MM.1S (cell line): Measurements from ENCODE around the gene EGFLAM.

Source experiments
- DNase-seq: peaks from one replicate; pipeline ENCODE4 v3.0.0-alpha.2; 2015
- H2AFZ ChIP-seq: fragments of 300-600 bp; sonication (generic); 2 replicates; pipeline ENCODE4 v1.6.0; 2016; ENCODE audit warnings: antibody characterized with exemption, low read length
- H3F3A ChIP-seq: fragments of 300-600 bp; sonication (generic); 2 replicates; pipeline ENCODE4 v1.6.1; 2016; ENCODE audit warnings: mild to moderate bottlenecking, antibody characterized with exemption, low read length, moderate library complexity, mixed read lengths; ENCODE audit not compliant: insufficient read depth
- H3K27ac ChIP-seq: fragments of 300-600 bp; sonication (generic); 2 replicates; pipeline ENCODE4 v1.5.1; 2016; ENCODE audit warnings: mild to moderate bottlenecking, low read length
- H3K27me3 ChIP-seq: fragments of 300-600 bp; sonication (generic); replicated peaks from 2 replicates; pipeline ENCODE4 v1.6.0; 2016; ENCODE audit warnings: low read length; ENCODE audit not compliant: insufficient read depth
- H3K36me3 ChIP-seq: fragments of 300-600 bp; sonication (generic); replicated peaks from 2 replicates; pipeline ENCODE4 v1.6.1; 2016; ENCODE audit warnings: mild to moderate bottlenecking, low read length, mixed read lengths; ENCODE audit not compliant: insufficient read depth
- H3K4me1 ChIP-seq: fragments of 300-600 bp; sonication (generic); 2 replicates; pipeline ENCODE4 v1.6.1; 2016; ENCODE audit warnings: low read length, mixed read lengths
- H3K4me2 ChIP-seq: fragments of 300-600 bp; sonication (generic); 2 replicates; pipeline ENCODE4 v1.6.0; 2016; ENCODE audit warnings: low read depth, low read length
- H3K4me3 ChIP-seq: fragments of 300-600 bp; sonication (generic); 2 replicates; pipeline ENCODE4 v1.5.1; 2016; ENCODE audit warnings: low read length, mixed read lengths
- H3K79me2 ChIP-seq: fragments of 300-600 bp; sonication (generic); 2 replicates; pipeline ENCODE4 v1.6.1; 2016; ENCODE audit warnings: mixed run types, low read length, mixed read lengths
- H3K9ac ChIP-seq: fragments of 300-600 bp; sonication (generic); 2 replicates; pipeline ENCODE4 v1.6.1; 2016; ENCODE audit warnings: low read length, mixed read lengths
- H3K9me2 ChIP-seq: fragments of 300-600 bp; sonication (generic); replicated peaks from 2 replicates; pipeline ENCODE4 v1.6.1; 2016; ENCODE audit warnings: mild to moderate bottlenecking, low read length, mixed read lengths; ENCODE audit not compliant: insufficient read depth
- H3K9me3 ChIP-seq: fragments of 300-600 bp; sonication (generic); replicated peaks from 2 replicates; pipeline ENCODE4 v1.6.1; 2016; ENCODE audit warnings: mild to moderate bottlenecking, low read length, mixed read lengths; ENCODE audit not compliant: insufficient read depth
- H4K20me1 ChIP-seq: fragments of 300-600 bp; sonication (generic); 2 replicates; pipeline ENCODE4 v1.6.1; 2016; ENCODE audit warnings: mild to moderate bottlenecking, low read length, moderate library complexity, mixed read lengths; ENCODE audit not compliant: insufficient read depth
- CTCF ChIP-seq: fragments of 300-600 bp; sonication (generic); IDR thresholded peaks from 2 replicates; pipeline ENCODE4 v1.5.1; 2016; ENCODE audit warnings: antibody characterized with exemption, low read length, mixed read lengths
- EZH2 ChIP-seq: fragments of 300-600 bp; sonication (generic); optimal IDR thresholded peaks from 2 replicates; pipeline ENCODE3; 2017; ENCODE audit warnings: low read depth, mild to moderate bottlenecking, antibody characterized with exemption, low read length, mixed read lengths
- EZH2phosphoT487 ChIP-seq: fragments of 300-600 bp; sonication (generic); IDR thresholded peaks from 2 replicates; pipeline ENCODE4 v1.6.1; 2018; ENCODE audit warnings: antibody characterized with exemption, low read length

Gene EGFLAM

GRCh38 chr5:38453506-38453905, 195.1 kb downstream of the EGFLAM start:
- Histone ChIP-seq H3K79me2 (no peaks in the 10 kb centered on the region), H3F3A (peaks cover 9% of the 10 kb centered on the region; the same call in 1 of the 2 replicates), H3K36me3 (no peaks in the 10 kb centered on the region), H3K4me3 (peak overlapping the region; percentile 11; the same call in 1 of the 2 replicates), H3K4me1 (peaks cover 41% of the 10 kb centered on the region), H3K27me3 (peaks cover 64% of the 10 kb centered on the region), H3K9ac (no peak overlapping the region), H3K9me3 (no peaks in the 10 kb centered on the region), H3K4me2 (peak overlapping the region; percentile 58), H2AFZ (no peak overlapping the region), H3K9me2 (no peaks in the 10 kb centered on the region), H3K27ac (no peak overlapping the region), H4K20me1 (no peaks in the 10 kb centered on the region)
- DNase-seq, result peak; percentile 97
- TF ChIP-seq EZH2 (no peak), EZH2phosphoT487 (no peak), CTCF (no peak)

GRCh38 chr5:38453921-38454320, 195.6 kb downstream of the EGFLAM start:
- peak overlapping the region; percentile 58 for H3K4me2 ChIP-seq
- H2AFZ ChIP-seq, result no peak overlapping the region
- no peak overlapping the region for H3K9ac ChIP-seq
- peaks cover 9% of the 10 kb centered on the region; the same call in 1 of the 2 replicates for H3F3A ChIP-seq
- H3K9me3 ChIP-seq, result no peaks in the 10 kb centered on the region
- TF ChIP-seq CTCF (no peak), EZH2 (no peak), EZH2phosphoT487 (no peak)
- no peak overlapping the region for H3K27ac ChIP-seq
- no peaks in the 10 kb centered on the region for H3K36me3 ChIP-seq
- H3K9me2 ChIP-seq, result no peaks in the 10 kb centered on the region
- H4K20me1 ChIP-seq, result no peaks in the 10 kb centered on the region
- H3K4me1 ChIP-seq, result peaks cover 41% of the 10 kb centered on the region
- no peaks in the 10 kb centered on the region for H3K79me2 ChIP-seq
- H3K27me3 ChIP-seq, result peaks cover 64% of the 10 kb centered on the region
- H3K4me3 ChIP-seq, result peak overlapping the region; percentile 11; the same call in 1 of the 2 replicates
- no peak for DNase-seq

GRCh38 chr5:38455796-38456330, 197.5 kb downstream of the EGFLAM start:
- Histone ChIP-seq H3K9me2 (no peaks in the 10 kb centered on the region), H3K79me2 (no peaks in the 10 kb centered on the region), H3K36me3 (no peaks in the 10 kb centered on the region), H3K4me2 (no peak overlapping the region), H4K20me1 (no peaks in the 10 kb centered on the region), H3F3A (peaks cover 9% of the 10 kb centered on the region; the same call in 1 of the 2 replicates), H3K9ac (no peak overlapping the region), H3K4me3 (no peak overlapping the region), H3K9me3 (no peaks in the 10 kb centered on the region), H3K4me1 (peaks cover 41% of the 10 kb centered on the region), H2AFZ (no peak overlapping the region), H3K27me3 (peaks cover 48% of the 10 kb centered on the region), H3K27ac (no peak overlapping the region)
- no peak for DNase-seq
- TF ChIP-seq EZH2phosphoT487, result no peak
- TF ChIP-seq CTCF, result no peak
- no peak for TF ChIP-seq EZH2
